ENCODE measurements around the gene DEXI.

GRCh38 chr16:10896165-10896564 lies 46.1 kb downstream of the DEXI start:
- TF ChIP-seq EZH2 (IDR thresholded peaks at IDR 0.05; ENCODE audit: insufficient read depth, poor library complexity, severe bottlenecking), result no peak
- no peak for TF ChIP-seq EZH2phosphoT487 (IDR thresholded peaks at IDR 0.05; ENCODE audit: insufficient read depth, low read depth)

All from GM23248 (cell line).